Stimulated activated CD4-positive, alpha-beta T cell treated with anti-CD3 and anti-CD28 coated beads, Interleukin-2, amount 100 ng/mL, for 24 hours (primary cell): ENCODE measurements around the gene DSC2.
"Not testable (repeated sequence)": the region's sequence is repeated elsewhere in the genome, so short reads cannot be mapped to it uniquely, and the experiment has no call there.

Experiments
- DNase-seq, 2 donors: peaks; one replicate each; pipeline ENCODE4 v3.0.0-alpha.2; 2020

Gene DSC2

GRCh38 chr18:31102025-31102684 lies at the start of gene DSC2:
DSC2 (minus strand) TSS chr18:31102421; CDS start chr18:31101971, 450 bp downstream.
- DNase-seq, result no peak

GRCh38 chr18:31149351-31149750 lies 47.1 kb upstream of the DSC2 start:
- DNase-seq, result no peak

- DNase-seq, result no peak
Measured at GRCh38 chr18:31148600-31148999, 46.4 kb upstream of the DSC2 start.

GRCh38 chr18:31146809-31147208 lies 44.6 kb upstream of the DSC2 start:
- no peak for DNase-seq

GRCh38 chr18:31143025-31143424 lies 40.8 kb upstream of the DSC2 start:
- DNase-seq, result no peak

GRCh38 chr18:31138709-31139108 lies 36.5 kb upstream of the DSC2 start:
- no peak for DNase-seq

- DNase-seq, result no peak
Measured at GRCh38 chr18:31134988-31135529, 32.8 kb upstream of the DSC2 start.

- DNase-seq, result no peak
Measured at GRCh38 chr18:31129398-31130115, 27.3 kb upstream of the DSC2 start.

GRCh38 chr18:31125878-31126277 lies 23.7 kb upstream of the DSC2 start:
- DNase-seq, result no peak

- not testable (repeated sequence) for DNase-seq
Measured at GRCh38 chr18:31123125-31123524, 20.9 kb upstream of the DSC2 start.

- DNase-seq, result no peak
Measured at GRCh38 chr18:31120594-31120993, 18.4 kb upstream of the DSC2 start.

GRCh38 chr18:31116853-31117595 lies 14.8 kb upstream of the DSC2 start:
- no peak for DNase-seq

- DNase-seq, result no peak
Measured at GRCh38 chr18:31112804-31113203, 10.6 kb upstream of the DSC2 start.

GRCh38 chr18:31105733-31106132 lies 3.5 kb upstream of the DSC2 start:
- no peak for DNase-seq

GRCh38 chr18:31104444-31104843 lies 2.2 kb upstream of the DSC2 start:
- no peak for DNase-seq

- no peak for DNase-seq
Measured at GRCh38 chr18:31103423-31103822, 1.2 kb upstream of the DSC2 start.

- no peak for DNase-seq
Measured at GRCh38 chr18:31102941-31103340, 720 bp upstream of the DSC2 start.

- DNase-seq, result no peak
Measured at GRCh38 chr18:31101183-31102024, 817 bp downstream of the DSC2 start.

GRCh38 chr18:31100436-31101182 lies 1.6 kb downstream of the DSC2 start:
- DNase-seq, result no peak

GRCh38 chr18:31099450-31100230 lies 2.6 kb downstream of the DSC2 start:
- no peak for DNase-seq

- DNase-seq, result no peak
Measured at GRCh38 chr18:31098878-31099277, 3.3 kb downstream of the DSC2 start.
